Measurements from ENCODE around the gene LRTM1. TPM values are rescaled to one million over a fixed set of nuclear protein-coding genes. Genes with fewer than 3 reads are reported as not detected.
A peak's percentile ranks its signal among the peaks of the same experiment; 100 is the strongest.

Gene LRTM1
- total RNA-seq, 1 experiment from 2014 or later, result 1.6 TPM

- no peak for DNase-seq (ENCODE audit: low read depth)
Measured at GRCh38 chr3:54940971-54941370, 13.1 kb upstream of the LRTM1 start.

- peak; percentile 99 for DNase-seq (ENCODE audit: low read depth)
Measured at GRCh38 chr3:54939557-54940300, 11.9 kb upstream of the LRTM1 start.

DNA sequence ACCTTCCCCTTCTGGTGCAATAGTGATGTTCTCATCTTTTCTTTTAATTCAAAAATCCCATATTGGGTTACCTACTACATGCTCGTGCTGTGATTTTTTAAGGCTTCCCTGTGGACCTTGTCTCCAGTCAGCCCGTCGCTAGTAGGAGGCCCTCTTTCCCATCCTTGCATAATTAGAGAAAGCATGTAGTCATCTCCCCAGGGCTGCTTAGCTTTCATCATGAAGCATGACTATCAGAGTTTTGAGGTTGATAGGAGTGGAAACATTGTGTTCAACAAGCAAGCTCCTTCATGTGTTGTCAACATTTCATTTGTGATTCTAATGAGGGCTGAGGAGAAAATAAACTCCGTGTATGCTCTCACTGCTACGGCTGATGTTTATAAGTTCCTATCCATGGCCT lies 8.7 kb upstream of the LRTM1 start:
- peak; percentile 54 for DNase-seq (ENCODE audit: low read depth)

DNA sequence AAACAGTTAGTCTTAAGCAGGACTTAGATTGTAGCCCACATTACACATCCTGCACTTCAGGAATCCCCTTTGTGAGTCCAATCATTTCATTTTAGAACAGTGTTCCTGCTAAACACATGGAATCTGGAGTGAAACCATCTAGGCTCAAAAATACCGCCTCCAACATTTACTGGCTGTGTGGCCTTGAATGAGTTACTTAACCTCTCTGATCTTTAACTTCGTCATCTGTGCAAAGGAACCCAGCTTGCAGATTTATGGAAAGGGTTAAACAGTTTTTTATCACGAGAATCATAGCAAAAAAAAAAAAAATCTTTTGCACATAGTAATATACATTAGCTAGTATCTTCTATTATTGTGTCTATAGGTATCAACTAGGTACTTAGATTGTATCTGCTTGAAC lies 8.0 kb upstream of the LRTM1 start:
- no peak for DNase-seq (ENCODE audit: low read depth)

DNA sequence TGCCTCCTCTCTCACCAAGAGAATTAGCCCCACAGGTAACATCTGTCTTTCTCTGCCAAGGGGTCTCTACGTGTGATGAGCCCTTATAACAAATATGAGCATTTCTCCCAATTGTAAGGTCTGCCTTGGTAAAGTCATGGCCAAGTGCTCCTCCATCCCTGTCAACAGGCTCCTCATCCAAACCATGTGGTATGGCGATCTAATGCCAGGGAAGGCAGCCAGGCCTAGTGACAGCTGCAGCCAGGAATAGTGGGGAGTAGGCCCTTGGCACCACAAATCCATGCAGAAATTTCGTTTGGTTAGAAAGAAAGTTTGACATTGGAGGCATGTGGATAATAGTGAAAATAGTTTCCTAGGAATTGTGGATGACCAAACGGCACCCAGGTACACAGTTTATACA lies 4.7 kb upstream of the LRTM1 start:
- DNase-seq (ENCODE audit: low read depth), result no peak

DNA sequence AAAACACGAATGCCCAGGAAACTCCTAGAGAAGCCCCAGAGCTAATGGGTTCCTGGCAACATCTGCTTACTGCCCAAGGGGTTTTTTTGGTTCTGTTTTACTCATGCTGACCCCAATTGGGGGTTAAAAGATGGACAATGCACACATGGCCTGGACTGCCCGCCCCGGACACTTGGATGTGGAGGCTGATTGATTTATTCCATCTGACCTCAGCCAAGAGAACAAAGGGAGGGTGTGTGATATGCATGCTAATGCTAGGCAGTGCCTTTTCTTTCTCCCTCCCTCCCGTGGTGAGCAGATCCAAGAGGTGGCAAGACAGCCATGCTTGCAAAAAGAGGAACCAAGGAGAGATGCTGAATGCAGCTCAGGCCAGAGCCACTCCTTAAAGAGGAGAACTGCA lies 3.3 kb upstream of the LRTM1 start:
- peak; percentile 95 for DNase-seq (ENCODE audit: low read depth)

GRCh38 chr3:54918516-54918915 lies 9.3 kb downstream of the LRTM1 start:
- peak; percentile 63 for DNase-seq (ENCODE audit: low read depth)

- peak; percentile 69 for DNase-seq (ENCODE audit: low read depth)
Measured at GRCh38 chr3:54917862-54918261, 10.0 kb downstream of the LRTM1 start.

DNA sequence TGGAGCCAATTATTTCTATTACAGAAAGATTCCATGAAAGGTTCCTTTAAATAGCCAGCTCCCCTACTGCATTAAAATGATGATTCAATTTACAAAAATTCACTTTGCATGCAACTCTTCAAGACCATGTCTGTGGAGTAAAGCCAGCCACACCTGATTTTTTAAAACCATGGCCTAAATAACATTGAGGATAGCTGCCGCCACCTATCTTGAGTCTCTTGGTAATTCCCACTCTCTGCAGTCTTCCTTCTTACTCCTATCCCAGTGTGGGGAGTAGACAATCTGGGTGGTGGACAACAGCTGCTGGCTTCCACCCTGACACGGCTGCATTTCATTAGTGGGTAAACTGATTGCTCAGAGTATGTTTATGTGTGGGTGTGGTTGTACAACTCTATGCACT lies 10.7 kb downstream of the LRTM1 start:
- DNase-seq (ENCODE audit: low read depth), result peak; percentile 77

DNA sequence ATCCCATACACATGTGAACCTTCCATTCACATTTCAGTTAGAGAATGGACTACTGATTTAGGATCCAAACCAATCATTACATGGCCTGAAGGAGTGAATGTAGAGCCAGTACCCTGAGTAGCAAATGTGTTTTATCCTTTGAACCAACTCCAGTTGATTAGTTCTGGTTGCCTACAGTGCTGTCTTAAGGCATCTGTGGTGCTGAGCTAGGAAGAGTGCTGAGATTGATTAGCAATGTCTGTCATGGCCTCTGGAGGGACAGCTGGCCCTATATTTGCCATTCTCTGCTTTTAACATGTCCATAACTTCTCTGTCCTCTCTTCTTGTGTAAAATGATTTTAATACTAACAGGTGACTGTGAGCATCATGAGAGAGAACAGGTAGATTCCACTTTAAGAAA lies 11.1 kb downstream of the LRTM1 start:
- peak; percentile 55 for DNase-seq (ENCODE audit: low read depth)

DNA sequence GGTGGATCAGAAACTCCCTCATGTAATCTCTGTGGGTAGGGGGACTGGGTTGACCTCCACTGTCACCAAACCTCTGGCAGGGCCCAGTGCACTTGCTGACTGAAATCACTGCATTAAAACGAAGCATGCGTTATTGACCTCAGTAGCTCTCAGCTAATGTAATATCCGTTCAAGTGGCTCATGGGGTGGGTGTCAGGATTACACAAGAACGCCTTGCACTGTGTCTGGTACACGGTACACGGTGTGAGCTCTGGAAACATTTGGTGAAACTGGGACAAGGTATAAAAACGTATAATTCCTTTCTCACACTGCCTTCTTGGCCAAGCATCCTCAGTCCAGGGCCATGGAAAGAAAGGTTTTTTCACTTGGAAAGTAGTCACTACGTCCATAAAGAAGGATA lies 11.9 kb downstream of the LRTM1 start:
- no peak for DNase-seq (ENCODE audit: low read depth)

- DNase-seq (ENCODE audit: low read depth), result no peak
Measured at GRCh38 chr3:54915181-54915580, 12.7 kb downstream of the LRTM1 start.

GRCh38 chr3:54914180-54914579 lies 13.7 kb downstream of the LRTM1 start:
- no peak for DNase-seq (ENCODE audit: low read depth)

GRCh38 chr3:54909191-54909590 lies 18.7 kb downstream of the LRTM1 start:
- peak; percentile 80 for DNase-seq (ENCODE audit: low read depth)

- DNase-seq (ENCODE audit: low read depth), result no peak
Measured at GRCh38 chr3:54906763-54907162, 21.1 kb downstream of the LRTM1 start.

- DNase-seq (ENCODE audit: low read depth), result no peak
Measured at GRCh38 chr3:54905920-54906319, 21.9 kb downstream of the LRTM1 start.

- no peak for DNase-seq (ENCODE audit: low read depth)
Measured at GRCh38 chr3:54905261-54905888, 22.5 kb downstream of the LRTM1 start.

- DNase-seq (ENCODE audit: low read depth), result peak; percentile 75
Measured at GRCh38 chr3:54901906-54902685, 25.8 kb downstream of the LRTM1 start.

DNA sequence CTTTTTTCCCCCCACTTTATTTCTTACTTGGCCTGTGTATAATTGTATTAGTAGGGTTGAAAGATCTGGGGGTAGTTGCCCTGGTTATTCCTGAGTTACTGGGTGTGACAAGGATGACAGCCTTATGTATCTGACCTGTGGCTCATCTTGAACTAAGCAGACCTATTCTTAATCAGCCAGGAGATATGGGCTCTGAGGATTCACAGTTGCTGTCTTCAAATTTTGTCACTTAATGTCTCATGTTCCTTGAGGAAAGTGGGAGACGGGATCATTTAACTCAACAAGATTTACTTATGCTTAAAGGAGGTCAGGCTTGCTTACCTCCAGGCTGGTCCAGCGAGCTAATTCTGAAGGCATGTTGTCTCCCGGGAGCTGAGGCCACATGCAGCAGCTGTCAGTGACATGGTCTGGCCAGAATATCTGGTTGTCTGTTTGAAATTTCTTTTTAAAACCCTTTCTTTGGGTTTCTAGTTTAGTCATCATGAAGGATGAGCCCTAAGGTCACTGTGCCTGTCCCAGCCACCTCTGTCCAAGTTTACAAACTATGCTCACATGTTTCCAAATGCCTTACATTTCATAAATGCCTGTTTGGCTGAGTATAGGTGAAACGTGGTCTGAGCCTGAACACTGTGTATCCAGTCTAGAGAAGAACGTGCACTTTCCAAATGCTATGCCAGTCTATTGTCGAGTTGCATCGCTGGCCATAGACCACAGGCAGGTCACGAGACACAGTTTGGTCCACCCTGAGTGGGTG lies 26.8 kb downstream of the LRTM1 start:
- peak; percentile 59 for DNase-seq (ENCODE audit: low read depth)

- DNase-seq (ENCODE audit: low read depth), result no peak
Measured at GRCh38 chr3:54899273-54899672, 28.6 kb downstream of the LRTM1 start.

- peak; percentile 86 for DNase-seq (ENCODE audit: low read depth)
Measured at GRCh38 chr3:54897028-54897711, 30.7 kb downstream of the LRTM1 start.

All from RPMI7951 (cell line).